NCI-H128 (cell line): Measurements from ENCODE around the gene COMTD1.
A peak's percentile ranks its signal among the peaks of the same experiment; 100 is the strongest.
"Not testable (repeated sequence)": the region's sequence is repeated elsewhere in the genome, so short reads cannot be mapped to it uniquely, and the experiment has no call there.

Experiments
- DNase-seq: peaks from one replicate; lab custom pipeline; 2025; ENCODE audit not compliant: unreplicated experiment; lab: John Stamatoyannopoulos, UW

Gene COMTD1

DNA sequence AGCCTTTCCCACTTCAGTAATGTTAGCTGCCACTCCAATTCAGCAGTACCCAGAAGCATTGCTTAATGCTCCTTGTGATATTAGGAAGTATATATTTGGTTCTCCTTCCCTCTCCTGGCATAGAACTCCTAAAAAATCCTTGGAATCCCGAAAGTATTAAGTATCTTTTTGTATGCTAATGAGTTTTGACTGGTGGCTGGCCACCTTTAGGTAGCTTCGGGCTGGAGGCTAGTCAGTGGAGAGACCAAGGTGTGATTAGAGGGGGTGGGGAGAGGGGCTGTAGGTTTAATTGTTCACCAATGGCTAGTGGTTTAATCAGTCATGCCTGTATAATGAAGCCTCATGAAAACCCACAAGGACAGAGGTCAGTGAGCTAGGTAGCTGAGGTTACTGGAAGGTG is 12.2 kb downstream of the COMTD1 start:
- no peak for DNase-seq

GRCh38 chr10:75221492-75221891 is 14.3 kb downstream of the COMTD1 start:
- not testable (repeated sequence) for DNase-seq

DNA sequence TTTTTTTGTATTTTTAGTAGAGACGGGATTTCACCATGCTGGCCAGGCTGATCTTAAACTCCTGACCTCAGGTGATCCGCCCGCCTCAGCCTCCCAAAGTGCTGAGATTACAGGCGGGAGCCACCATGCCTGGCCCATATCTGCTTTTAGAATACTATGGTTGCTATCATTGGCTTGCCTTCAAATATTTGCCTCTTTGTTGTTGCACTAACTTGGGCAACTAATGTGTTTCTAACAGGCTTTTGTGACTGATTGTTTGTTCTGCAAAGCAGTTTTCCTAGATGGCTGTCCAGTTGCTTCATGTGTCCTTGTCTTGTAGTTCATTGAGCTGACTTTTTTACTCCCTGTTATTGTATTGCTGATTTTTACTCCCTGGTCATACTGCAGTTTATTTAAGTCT is 15.5 kb downstream of the COMTD1 start:
- DNase-seq, result no peak

- DNase-seq, result no peak
Observed at GRCh38 chr10:75212343-75212742, 23.4 kb downstream of the COMTD1 start.

- no peak for DNase-seq
Observed at GRCh38 chr10:75211007-75211691, 24.6 kb downstream of the COMTD1 start.

DNA sequence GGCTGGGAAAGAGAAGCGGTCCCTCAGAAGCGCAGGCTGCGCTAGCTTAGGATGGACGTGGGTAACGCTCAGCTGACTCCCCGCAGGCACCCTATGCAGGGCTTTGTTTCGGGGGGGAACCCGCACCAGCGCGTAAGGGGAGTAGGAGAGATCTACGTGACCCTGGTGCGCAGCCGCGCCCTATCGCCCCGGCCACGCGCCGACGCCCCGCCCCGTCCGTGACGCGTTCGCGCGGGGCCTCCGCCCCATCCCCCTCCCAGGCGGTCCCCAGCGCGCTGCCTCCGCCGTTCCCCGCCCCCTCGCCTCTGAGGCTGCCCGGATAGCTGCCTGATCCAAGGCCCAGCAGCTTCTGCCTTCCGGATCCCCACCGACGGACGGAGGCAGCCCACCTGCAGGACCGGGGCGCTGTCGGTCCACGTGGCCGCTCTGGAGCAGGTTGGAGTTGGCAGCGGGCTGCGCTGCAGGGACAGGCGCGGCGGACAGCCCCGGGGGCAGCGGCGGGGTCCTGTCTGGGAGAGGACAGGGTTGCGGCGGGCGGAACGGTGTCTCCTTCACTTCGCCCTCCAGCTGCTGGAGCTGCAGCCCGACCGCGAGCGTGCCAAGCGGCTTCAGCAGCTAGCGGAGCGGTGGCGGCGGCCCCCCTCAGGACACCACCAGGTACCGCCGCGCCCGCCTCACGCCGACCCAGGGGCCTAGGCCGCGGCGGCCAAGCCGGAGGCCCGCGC is 25.3 kb downstream of the COMTD1 start, which contains the start of gene VDAC2:
TSS of gene VDAC2 (plus strand) at position 515 of the 725 bp plus-strand sequence. CDS start 363 bp downstream, outside the sequence.
- peak; percentile 70 for DNase-seq

- no peak for DNase-seq
Observed at GRCh38 chr10:75209921-75210281, 25.9 kb downstream of the COMTD1 start.

- DNase-seq, result no peak
Observed at GRCh38 chr10:75209086-75209920, 26.5 kb downstream of the COMTD1 start.

- DNase-seq, result no peak
Observed at GRCh38 chr10:75208181-75208580, 27.6 kb downstream of the COMTD1 start.

DNA sequence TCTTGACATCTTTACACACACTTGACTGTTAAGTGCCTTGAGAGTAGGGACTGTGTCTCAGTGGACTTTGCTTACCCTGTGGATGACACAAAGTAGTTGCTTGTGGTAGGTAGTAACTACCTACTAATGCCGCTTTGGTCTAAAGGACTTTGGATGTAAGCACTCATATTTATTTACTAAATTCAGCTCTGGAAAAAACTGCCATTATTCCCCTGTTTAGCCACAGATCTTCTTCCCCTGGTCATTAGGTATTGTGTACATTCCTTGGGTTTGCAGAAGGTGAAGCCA is 28.0 kb downstream of the COMTD1 start:
- DNase-seq, result no peak

GRCh38 chr10:75207079-75207856 is 28.5 kb downstream of the COMTD1 start:
- no peak for DNase-seq

- DNase-seq, result not testable (repeated sequence)
Observed at GRCh38 chr10:75206638-75207037, 29.1 kb downstream of the COMTD1 start.

- DNase-seq, result no peak
Observed at GRCh38 chr10:75205908-75206307, 29.8 kb downstream of the COMTD1 start.

GRCh38 chr10:75203724-75204123 is 32.0 kb downstream of the COMTD1 start:
- no peak for DNase-seq

GRCh38 chr10:75203046-75203620 is 32.6 kb downstream of the COMTD1 start:
- DNase-seq, result not testable (repeated sequence)

DNA sequence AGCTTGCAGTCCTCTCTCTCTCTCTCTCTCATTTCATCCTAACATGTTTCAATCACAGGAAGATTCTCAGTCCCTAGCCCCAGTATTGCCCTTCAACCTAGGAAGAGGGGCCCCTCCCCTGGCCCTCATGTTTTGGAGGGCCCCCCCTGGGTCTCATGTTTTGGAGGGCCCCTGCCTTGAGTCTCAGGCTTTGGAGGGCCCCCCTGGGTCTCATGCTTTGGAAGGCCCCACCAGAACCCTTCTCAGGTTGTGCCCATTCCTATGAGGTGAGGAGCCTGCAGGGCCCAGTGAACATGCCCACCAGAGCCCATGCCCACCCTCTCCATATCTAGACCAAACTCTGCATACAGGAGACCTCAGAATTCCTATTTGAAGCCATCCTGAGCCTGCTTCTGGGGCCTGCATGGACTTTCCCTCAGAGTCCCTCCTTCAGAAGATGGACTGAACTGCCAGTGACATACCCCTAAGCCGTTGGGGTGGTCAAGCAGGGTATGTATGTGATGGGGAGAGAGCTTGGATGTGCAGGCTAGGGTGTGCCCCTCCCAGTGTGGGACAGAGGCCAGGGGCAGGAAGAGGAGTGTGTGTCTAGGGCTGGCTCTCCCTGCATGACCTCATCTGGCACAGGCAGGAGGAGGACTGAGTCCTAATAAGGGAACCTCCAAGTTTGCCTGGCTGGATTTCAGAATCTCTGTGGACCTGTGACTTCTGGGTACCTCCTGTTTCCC is 33.3 kb downstream of the COMTD1 start:
- DNase-seq, result no peak

- DNase-seq, result no peak
Observed at GRCh38 chr10:75201793-75202307, 33.9 kb downstream of the COMTD1 start.

DNA sequence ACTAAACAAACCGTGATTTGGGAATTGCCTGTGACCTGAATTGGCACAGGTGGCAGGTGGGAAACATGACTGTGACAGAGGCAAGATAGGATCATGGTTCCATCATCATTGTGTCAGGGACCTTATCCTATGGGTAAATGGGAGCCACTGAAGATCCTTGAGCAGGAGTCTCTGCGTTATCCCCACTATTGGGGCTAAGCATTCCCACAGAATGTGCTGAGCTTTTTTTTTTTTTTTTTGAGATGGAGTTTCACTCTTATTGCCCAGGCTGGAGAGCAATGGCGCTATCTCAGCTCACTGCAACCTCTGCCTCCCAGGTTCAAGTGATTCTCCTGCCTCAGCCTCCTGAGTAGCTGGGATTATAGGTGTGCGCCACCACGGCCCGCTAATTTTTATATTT is 35.8 kb downstream of the COMTD1 start:
- DNase-seq, result not testable (repeated sequence)

GRCh38 chr10:75197906-75198305 is 37.9 kb downstream of the COMTD1 start:
- DNase-seq, result no peak

DNA sequence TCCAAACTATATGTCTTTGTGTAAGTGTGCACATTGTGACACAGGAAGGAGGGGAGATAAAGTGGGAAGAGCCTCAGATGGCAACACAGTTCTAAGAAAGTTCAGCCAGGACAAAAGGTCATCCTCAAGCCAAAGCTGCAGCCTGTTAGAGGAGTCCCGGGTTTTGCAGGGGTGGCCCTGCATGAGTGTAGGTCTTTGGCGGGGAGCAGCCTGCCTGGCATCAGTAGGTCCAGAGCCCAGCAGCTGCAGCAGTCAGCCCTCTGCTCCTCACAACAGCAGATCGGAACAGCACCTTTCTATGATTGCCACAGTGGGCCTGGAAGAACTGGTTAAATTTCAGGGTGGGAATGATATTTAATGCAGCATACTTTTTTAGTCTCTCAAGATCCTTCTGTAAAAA is 38.7 kb downstream of the COMTD1 start:
- no peak for DNase-seq
